ENCODE data around the gene ST8SIA1.

The ST8SIA1 gene

DNA sequence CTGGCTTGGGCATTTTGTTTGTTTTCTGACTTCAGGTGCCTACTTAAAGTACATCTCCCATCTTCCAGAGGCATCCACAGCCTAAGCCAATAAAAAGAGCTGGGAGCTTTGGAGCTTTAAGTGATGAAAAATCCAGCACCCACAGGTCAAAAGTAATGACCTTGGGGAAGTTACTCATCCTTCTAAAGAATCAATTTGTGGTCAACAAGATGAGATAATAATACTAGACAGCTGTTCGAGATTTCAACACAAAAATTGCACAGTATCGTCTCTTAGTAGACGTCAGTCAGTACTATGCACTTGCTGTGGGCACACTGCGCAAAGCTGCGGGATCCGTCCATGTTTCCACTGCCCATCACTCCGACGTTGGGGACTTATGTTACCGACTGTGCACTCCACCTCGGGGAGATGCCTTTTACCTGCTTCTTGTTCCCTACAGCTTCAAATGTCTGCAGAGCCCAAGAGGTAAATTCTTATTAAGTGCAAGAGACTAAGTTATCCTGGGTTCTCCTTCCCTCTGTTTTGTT is 1.3 kb downstream of the ST8SIA1 start:
- no peaks in the 10 kb centered on the region for H3K27me3 ChIP-seq (ENCODE audit: low read length)
- no peak overlapping the region for H3K4me3 ChIP-seq (ENCODE audit: insufficient read depth, low read length, poor library complexity, severe bottlenecking)

GRCh38 chr12:22332202-22332601 is 2.3 kb downstream of the ST8SIA1 start:
- TF ChIP-seq CTCF (IDR thresholded peaks at IDR 0.05; ENCODE audit: insufficient read depth, low read length, poor library complexity, severe bottlenecking) (no peak), EZH2phosphoT487 (conservative IDR thresholded peaks at IDR 0.05; ENCODE audit: low read length) (no peak)
- no peaks in the 10 kb centered on the region for H3F3A ChIP-seq (ENCODE audit: insufficient read depth)
- no peak overlapping the region for H2AFZ ChIP-seq (ENCODE audit: low read depth, low read length, severe bottlenecking)
- H4K20me1 ChIP-seq (ENCODE audit: low read depth, low read length): no peaks in the 10 kb centered on the region
- no peak overlapping the region for H3K4me2 ChIP-seq (ENCODE audit: low read depth, low read length, poor library complexity, severe bottlenecking)
- no peaks in the 10 kb centered on the region for H3K79me2 ChIP-seq (ENCODE audit: insufficient read depth, low read length)
- no peak overlapping the region for H3K27ac ChIP-seq (ENCODE audit: low read depth, low read length)
- no peaks in the 10 kb centered on the region for H3K27me3 ChIP-seq (ENCODE audit: low read length)
- H3K4me3 ChIP-seq (ENCODE audit: insufficient read depth, low read length, poor library complexity, severe bottlenecking): no peak overlapping the region
- no peaks in the 10 kb centered on the region for H3K36me3 ChIP-seq (ENCODE audit: low read length)
- H3K9me3 ChIP-seq (ENCODE audit: insufficient read depth, low read length): no peaks in the 10 kb centered on the region
- no peaks in the 10 kb centered on the region for H3K9me2 ChIP-seq (replicated peaks; ENCODE audit: insufficient read depth, low read length)
- H3K9ac ChIP-seq (ENCODE audit: low read length): no peak overlapping the region

More for the DNA sequence above, 1.3 kb downstream of the ST8SIA1 start:
- Histone ChIP-seq H3K36me3 (ENCODE audit: low read length) (no peaks in the 10 kb centered on the region), H3K9me3 (ENCODE audit: insufficient read depth, low read length) (no peaks in the 10 kb centered on the region), H2AFZ (ENCODE audit: low read depth, low read length, severe bottlenecking) (no peak overlapping the region), H3K27ac (ENCODE audit: low read depth, low read length) (no peak overlapping the region), H4K20me1 (ENCODE audit: low read depth, low read length) (no peaks in the 10 kb centered on the region), H3K9ac (ENCODE audit: low read length) (no peak overlapping the region), H3F3A (ENCODE audit: insufficient read depth) (no peaks in the 10 kb centered on the region), H3K4me2 (ENCODE audit: low read depth, low read length, poor library complexity, severe bottlenecking) (no peak overlapping the region), H3K9me2 (replicated peaks; ENCODE audit: insufficient read depth, low read length) (no peaks in the 10 kb centered on the region), H3K79me2 (ENCODE audit: insufficient read depth, low read length) (no peaks in the 10 kb centered on the region)
- TF ChIP-seq CTCF (IDR thresholded peaks at IDR 0.05; ENCODE audit: insufficient read depth, low read length, poor library complexity, severe bottlenecking): no peak
- TF ChIP-seq EZH2phosphoT487 (conservative IDR thresholded peaks at IDR 0.05; ENCODE audit: low read length): no peak

- Histone ChIP-seq H4K20me1 (ENCODE audit: low read depth, low read length) (no peaks in the 10 kb centered on the region), H3K27ac (ENCODE audit: low read depth, low read length) (no peak overlapping the region), H3K4me2 (ENCODE audit: low read depth, low read length, poor library complexity, severe bottlenecking) (no peak overlapping the region), H3K36me3 (ENCODE audit: low read length) (no peaks in the 10 kb centered on the region), H3F3A (ENCODE audit: insufficient read depth) (no peaks in the 10 kb centered on the region), H3K9ac (ENCODE audit: low read length) (no peak overlapping the region), H3K9me3 (ENCODE audit: insufficient read depth, low read length) (no peaks in the 10 kb centered on the region), H3K79me2 (ENCODE audit: insufficient read depth, low read length) (no peaks in the 10 kb centered on the region), H2AFZ (ENCODE audit: low read depth, low read length, severe bottlenecking) (no peak overlapping the region), H3K27me3 (ENCODE audit: low read length) (no peaks in the 10 kb centered on the region), H3K9me2 (replicated peaks; ENCODE audit: insufficient read depth, low read length) (no peaks in the 10 kb centered on the region), H3K4me3 (ENCODE audit: insufficient read depth, low read length, poor library complexity, severe bottlenecking) (no peak overlapping the region)
- TF ChIP-seq EZH2phosphoT487 (conservative IDR thresholded peaks at IDR 0.05; ENCODE audit: low read length) (no peak), CTCF (IDR thresholded peaks at IDR 0.05; ENCODE audit: insufficient read depth, low read length, poor library complexity, severe bottlenecking) (no peak)
These were observed 4.9 kb downstream of the ST8SIA1 start for GRCh38 chr12:22329621-22330020.

Measured in SU-DHL-6 (cell line).